Kidney tubule cell (primary cell): ENCODE measurements around the gene ZGPAT.

Experiments
- DNase-seq: peaks from one replicate; pipeline ENCODE4 v3.0.0-alpha.2; 2018; ENCODE audit warnings: low spot score

ZGPAT gene

GRCh38 chr20:63744574-63745423 is 37.0 kb downstream of the ZGPAT start:
- DNase-seq: no peak

GRCh38 chr20:63745424-63745805 is 37.6 kb downstream of the ZGPAT start:
- DNase-seq: no peak

GRCh38 chr20:63745961-63746731 is 38.3 kb downstream of the ZGPAT start:
- DNase-seq: no peak

- DNase-seq: no peak
These were observed 39.0 kb downstream of the ZGPAT start for GRCh38 chr20:63746751-63747315.

GRCh38 chr20:63747622-63748069 is 39.8 kb downstream of the ZGPAT start:
- DNase-seq: no peak

- DNase-seq: no peak
These were observed 40.5 kb downstream of the ZGPAT start for GRCh38 chr20:63748070-63748933.

GRCh38 chr20:63748934-63749270 is 41.1 kb downstream of the ZGPAT start:
- DNase-seq: no peak

- DNase-seq: no peak
These were observed 42.0 kb downstream of the ZGPAT start for GRCh38 chr20:63749597-63750508.

- no peak for DNase-seq
These were observed 43.1 kb downstream of the ZGPAT start for GRCh38 chr20:63750807-63751470.

- no peak for DNase-seq
These were observed 43.8 kb downstream of the ZGPAT start for GRCh38 chr20:63751471-63752271.

GRCh38 chr20:63752411-63753101 is 44.7 kb downstream of the ZGPAT start:
- no peak for DNase-seq

- no peak for DNase-seq
These were observed 45.5 kb downstream of the ZGPAT start for GRCh38 chr20:63753381-63753780.

GRCh38 chr20:63754008-63754407 is 46.2 kb downstream of the ZGPAT start:
- no peak for DNase-seq

- DNase-seq: no peak
These were observed 48.3 kb downstream of the ZGPAT start for GRCh38 chr20:63755933-63756647.

- DNase-seq: no peak
These were observed 48.8 kb downstream of the ZGPAT start for GRCh38 chr20:63756648-63756991.

GRCh38 chr20:63758152-63758551 is 50.3 kb downstream of the ZGPAT start:
- DNase-seq: no peak

- no peak for DNase-seq
These were observed 51.6 kb downstream of the ZGPAT start for GRCh38 chr20:63759377-63759901.
